Psoas muscle (tissue), 8 donors: ENCODE results near the gene ARHGAP30. TPM values are rescaled to one million over a fixed set of nuclear protein-coding genes. Genes with fewer than 3 reads are reported as not detected.
A peak's percentile ranks its signal among the peaks of the same experiment; 100 is the strongest.

ENCODE experiments used
- ATAC-seq, 4 donors: fragments of 200-7000 bp; cut with Tn5 transposase; one replicate each; pipeline ENCODE4 v1.9.1; 2020; ENCODE audit warnings: moderate library complexity in 3 of 4, mild to moderate bottlenecking in 2 of 4
- DNase-seq, 2 donors: peaks; one replicate each; pipeline ENCODE4 v3.0.0-alpha.2; 2020
- H3K27ac ChIP-seq: fragments of 200-600 bp; one replicate; pipeline ENCODE4 v1.8.0; 2022
- H3K27me3 ChIP-seq, 3 donors: fragments of 200-600 bp in 1 of 3; one replicate each; pipeline versions ENCODE4 v1.6.1 to v1.8.0; 2013 to 2022; ENCODE audit warnings: low read length in 2 of 3, mild to moderate bottlenecking in 2 of 3, moderate library complexity in 1 of 3; ENCODE audit not compliant: insufficient read depth in 3 of 3
- H3K36me3 ChIP-seq, 2 donors: fragments of 200-600 bp in 1 of 2; one replicate each; pipeline versions ENCODE4 v1.6.1 to v1.8.0; 2013 to 2022; ENCODE audit warnings: low read depth in 1 of 2, mild to moderate bottlenecking in 1 of 2, moderate library complexity in 1 of 2; ENCODE audit not compliant: insufficient read depth in 1 of 2
- H3K4me1 ChIP-seq: fragments of 200-600 bp; one replicate; pipeline ENCODE4 v1.8.0; 2022
- H3K4me3 ChIP-seq: fragments of 200-600 bp; one replicate; pipeline ENCODE4 v1.8.0; 2022; ENCODE audit warnings: mild to moderate bottlenecking
- H3K9me3 ChIP-seq: fragments of 200-600 bp; one replicate; pipeline ENCODE4 v1.8.0; 2022
- CTCF ChIP-seq: fragments of 200-600 bp; IDR thresholded peaks from one replicate; pipeline ENCODE4 v1.8.0; 2022; ENCODE audit warnings: antibody characterized with exemption
- WGBS, 3 donors: extraction: QIAGEN DNeasy Blood & Tissue Kit; methylation state at CpG; one replicate each; pipeline versions ENCODE4 v1.1.6 to v1.1.7; 2013; 5-methylcytosine and 5-hydroxymethylcytosine counted together
- intact Hi-C, 2 donors: fragments of 100-400 bp; cut with DNase I; formaldehyde crosslinking; loops; one replicate each; pipeline versions ENCODE4 v1.11.0 to v1.14.2; 2022
- polyA plus RNA-seq, 3 donors: library from polyadenylated mRNA; stranded (reverse); fragments of 200-250 nt; gene quantifications; one replicate each; pipeline ENCODE4 v1.2.3, GENCODE V29; 2013
- total RNA-seq, 4 donors: library from RNA; stranded (reverse); fragmentation: NEBNext Ultra II Directional in 2 of 4; extraction: Animal tissue kit (Norgen Biotek cat#: 25700) in 2 of 4; gene quantifications; one replicate each; pipeline versions ENCODE4 v1.2.1 to v1.2.4, GENCODE V29; 2021 to 2023
- donor health status: healthy with polysubstance abuse.
- donor health status: DM: no; HTN: no; CAD: no; lungs with moderate emphysema.
- donor health status: Bipolar disorder and iron deficiency.
- donor health status: healthy.
- donor health status: DM: yes; HTN: yes; CAD: no.
- donor health status: DM: no; HTN: no; CAD: no.
- donor health status: DM: no; HTN: no; CAD: no.
- donor health status: DM: yes; HTN: yes; CAD: no.

Gene ARHGAP30
- total and polyA plus RNA-seq, 7 donors = 0.44 to 3.3 (median 1.6) TPM

- intact Hi-C loops = loop anchor here (2.0 to 5.0 kb wide), 2 partner anchors 99 to 140 kb away; no protein-coding TSS in a partner anchor
- no peaks in the 10 kb centered on the region for H3K36me3 ChIP-seq
- H3K27ac ChIP-seq = no peak overlapping the region
- WGBS, 3 donors = 63 to 95% (median 93%) methylated on average over 1 of the region's 1 CpG
- H3K4me3 ChIP-seq = no peak overlapping the region
- H3K27me3 ChIP-seq = no peaks in the 10 kb centered on the region
- no peaks in the 10 kb centered on the region for H3K4me1 ChIP-seq
- peak in 3 of 4 donors; percentile 60 to 76 (median 65) for ATAC-seq
- no peaks in the 10 kb centered on the region for H3K9me3 ChIP-seq
- TF ChIP-seq CTCF = peak; percentile 52
- DNase-seq = peak; percentile 33 to 67
Observed at GRCh38 chr1:160997323-160998038, 72.2 kb downstream of the ARHGAP30 start.

Other genes starting within 250 kb of the ARHGAP30 start
- under 1 TPM in 2 of 4 donors, not detected in 2; 0.12 to 0.63 TPM for gene CD244, start 207.0 kb downstream of the ARHGAP30 start, total RNA-seq
- under 1 TPM in 2 of 3 donors, not detected in 1; 0.03 to 0.05 TPM for gene CD244, start 207.0 kb downstream of the ARHGAP30 start, polyA plus RNA-seq
- 1 to 10 TPM in 1 of 4 donors, under 1 TPM in 2, not detected in 1; 0.47 to 2.6 (median 0.63) TPM for gene ITLN1, start 184.7 kb downstream of the ARHGAP30 start, total RNA-seq
- 1 to 10 TPM in 1 of 3 donors, under 1 TPM in 2; 0.09 to 1.8 (median 0.84) TPM for gene ITLN1, start 184.7 kb downstream of the ARHGAP30 start, polyA plus RNA-seq
- not detected for gene ITLN2, start 115.1 kb downstream of the ARHGAP30 start, total RNA-seq
- not detected for gene ITLN2, start 115.1 kb downstream of the ARHGAP30 start, polyA plus RNA-seq
- 10 to 100 TPM in 1 of 4 donors, 1 to 10 TPM in 3; 5.1 to 13.8 (median 8.6) TPM for gene F11R, start 48.7 kb downstream of the ARHGAP30 start, total RNA-seq
- 1 to 10 TPM; 2.9 to 5.2 (median 3.6) TPM for gene F11R, start 48.7 kb downstream of the ARHGAP30 start, polyA plus RNA-seq
- 10 to 100 TPM in 2 of 4 donors, 1 to 10 TPM in 2; 2.5 to 33.9 (median 8.2) TPM for gene TSTD1, start 30.9 kb downstream of the ARHGAP30 start, total RNA-seq
- gene TSTD1, start 30.9 kb downstream of the ARHGAP30 start, polyA plus RNA-seq = 10 to 100 TPM in 2 of 3 donors, 1 to 10 TPM in 1; 9.3 to 20.5 (median 10.4) TPM
- 10 to 100 TPM; 29.8 to 50.6 (median 37.3) TPM for gene USF1, start 23.9 kb downstream of the ARHGAP30 start, total RNA-seq
- 10 to 100 TPM; 40.0 to 68.1 (median 58.8) TPM for gene USF1, start 23.9 kb downstream of the ARHGAP30 start, polyA plus RNA-seq
- gene NECTIN4, start 19.7 kb upstream of the ARHGAP30 start, total RNA-seq = not detected
- gene NECTIN4, start 19.7 kb upstream of the ARHGAP30 start, polyA plus RNA-seq = under 1 TPM in 2 of 3 donors, not detected in 1; 0.01 to 0.03 TPM
- 1 to 10 TPM; 1.4 to 5.9 (median 3.5) TPM for gene KLHDC9, start 28.5 kb upstream of the ARHGAP30 start, total RNA-seq
- gene KLHDC9, start 28.5 kb upstream of the ARHGAP30 start, polyA plus RNA-seq = 1 to 10 TPM in 2 of 3 donors, under 1 TPM in 1; 0.34 to 2.7 (median 1.8) TPM
- 100 to 1,000 TPM in 3 of 4 donors, 10 to 100 TPM in 1; 60.2 to 144 (median 124) TPM for gene PFDN2, start 48.1 kb upstream of the ARHGAP30 start, total RNA-seq
- 100 to 1,000 TPM; 191 to 759 (median 235) TPM for gene PFDN2, start 48.1 kb upstream of the ARHGAP30 start, polyA plus RNA-seq
- gene NIT1, start 48.2 kb upstream of the ARHGAP30 start, total RNA-seq = 10 to 100 TPM; 20.1 to 43.8 (median 28.5) TPM
- gene NIT1, start 48.2 kb upstream of the ARHGAP30 start, polyA plus RNA-seq = 10 to 100 TPM; 24.0 to 39.9 (median 30.7) TPM
- gene DEDD, start 62.8 kb upstream of the ARHGAP30 start, total RNA-seq = 10 to 100 TPM; 30.4 to 70.8 (median 51.5) TPM
- 10 to 100 TPM; 45.8 to 65.4 (median 63.5) TPM for gene DEDD, start 62.8 kb upstream of the ARHGAP30 start, polyA plus RNA-seq
- 10 to 100 TPM; 56.6 to 76.2 (median 63.9) TPM for gene UFC1, start 84.1 kb upstream of the ARHGAP30 start, total RNA-seq
- gene UFC1, start 84.1 kb upstream of the ARHGAP30 start, polyA plus RNA-seq = 100 to 1,000 TPM in 1 of 3 donors, 10 to 100 TPM in 2; 98.2 to 141 (median 99.6) TPM
- gene USP21, start 89.6 kb upstream of the ARHGAP30 start, total RNA-seq = 10 to 100 TPM; 13.4 to 26.5 (median 23.2) TPM
- 10 to 100 TPM; 16.7 to 47.3 (median 22.9) TPM for gene USP21, start 89.6 kb upstream of the ARHGAP30 start, polyA plus RNA-seq
- gene PPOX, start 96.5 kb upstream of the ARHGAP30 start, total RNA-seq = 10 to 100 TPM in 1 of 4 donors, 1 to 10 TPM in 3; 4.8 to 12.8 (median 6.9) TPM
- 10 to 100 TPM in 1 of 3 donors, 1 to 10 TPM in 2; 6.0 to 13.1 (median 7.5) TPM for gene PPOX, start 96.5 kb upstream of the ARHGAP30 start, polyA plus RNA-seq
- gene B4GALT3, start 107.6 kb upstream of the ARHGAP30 start, total RNA-seq = 10 to 100 TPM; 16.3 to 32.8 (median 28.9) TPM
- gene B4GALT3, start 107.6 kb upstream of the ARHGAP30 start, polyA plus RNA-seq = 10 to 100 TPM; 29.3 to 48.1 (median 30.9) TPM
- 1 to 10 TPM; 1.3 to 8.9 (median 5.2) TPM for gene ADAMTS4, start 129.2 kb upstream of the ARHGAP30 start, total RNA-seq
- gene ADAMTS4, start 129.2 kb upstream of the ARHGAP30 start, polyA plus RNA-seq = 1 to 10 TPM in 1 of 3 donors, under 1 TPM in 2; 0.88 to 1.3 (median 0.92) TPM
- gene NDUFS2, start 132.5 kb upstream of the ARHGAP30 start, total RNA-seq = 100 to 1,000 TPM; 204 to 336 (median 272) TPM
- gene NDUFS2, start 132.5 kb upstream of the ARHGAP30 start, polyA plus RNA-seq = 100 to 1,000 TPM; 207 to 270 (median 232) TPM
- 10 to 100 TPM in 2 of 4 donors, 1 to 10 TPM in 2; 3.3 to 11.3 (median 9.7) TPM for gene FCER1G, start 145.4 kb upstream of the ARHGAP30 start, total RNA-seq
- 10 to 100 TPM in 2 of 3 donors, 1 to 10 TPM in 1; 8.3 to 23.5 (median 12.4) TPM for gene FCER1G, start 145.4 kb upstream of the ARHGAP30 start, polyA plus RNA-seq
- gene APOA2, start 153.7 kb upstream of the ARHGAP30 start, total RNA-seq = under 1 TPM in 1 of 4 donors, not detected in 3; 0.86 TPM
- gene APOA2, start 153.7 kb upstream of the ARHGAP30 start, polyA plus RNA-seq = not detected
- gene TOMM40L, start 156.2 kb upstream of the ARHGAP30 start, total RNA-seq = 10 to 100 TPM; 10.0 to 39.2 (median 27.5) TPM
- gene TOMM40L, start 156.2 kb upstream of the ARHGAP30 start, polyA plus RNA-seq = 10 to 100 TPM; 26.4 to 38.3 (median 32.4) TPM
- gene NR1I3, start 168.3 kb upstream of the ARHGAP30 start, total RNA-seq = not detected
- gene NR1I3, start 168.3 kb upstream of the ARHGAP30 start, polyA plus RNA-seq = under 1 TPM; 0.17 to 0.42 (median 0.25) TPM
- gene PCP4L1, start 188.9 kb upstream of the ARHGAP30 start, total RNA-seq = under 1 TPM in 1 of 4 donors, not detected in 3; 0.45 TPM
- under 1 TPM; 0.21 to 0.28 (median 0.25) TPM for gene PCP4L1, start 188.9 kb upstream of the ARHGAP30 start, polyA plus RNA-seq
- gene MPZ, start 240.1 kb upstream of the ARHGAP30 start, total RNA-seq = 1 to 10 TPM in 2 of 4 donors, under 1 TPM in 2; 0.30 to 2.6 (median 1.2) TPM
- gene MPZ, start 240.1 kb upstream of the ARHGAP30 start, polyA plus RNA-seq = 1 to 10 TPM; 1.0 to 2.4 (median 1.9) TPM
- 100 to 1,000 TPM; 230 to 354 (median 261) TPM for gene SDHC, start 244.5 kb upstream of the ARHGAP30 start, total RNA-seq
- 100 to 1,000 TPM; 183 to 362 (median 220) TPM for gene SDHC, start 244.5 kb upstream of the ARHGAP30 start, polyA plus RNA-seq